Measurements from ENCODE around the gene TTC38.

The TTC38 gene

DNA sequence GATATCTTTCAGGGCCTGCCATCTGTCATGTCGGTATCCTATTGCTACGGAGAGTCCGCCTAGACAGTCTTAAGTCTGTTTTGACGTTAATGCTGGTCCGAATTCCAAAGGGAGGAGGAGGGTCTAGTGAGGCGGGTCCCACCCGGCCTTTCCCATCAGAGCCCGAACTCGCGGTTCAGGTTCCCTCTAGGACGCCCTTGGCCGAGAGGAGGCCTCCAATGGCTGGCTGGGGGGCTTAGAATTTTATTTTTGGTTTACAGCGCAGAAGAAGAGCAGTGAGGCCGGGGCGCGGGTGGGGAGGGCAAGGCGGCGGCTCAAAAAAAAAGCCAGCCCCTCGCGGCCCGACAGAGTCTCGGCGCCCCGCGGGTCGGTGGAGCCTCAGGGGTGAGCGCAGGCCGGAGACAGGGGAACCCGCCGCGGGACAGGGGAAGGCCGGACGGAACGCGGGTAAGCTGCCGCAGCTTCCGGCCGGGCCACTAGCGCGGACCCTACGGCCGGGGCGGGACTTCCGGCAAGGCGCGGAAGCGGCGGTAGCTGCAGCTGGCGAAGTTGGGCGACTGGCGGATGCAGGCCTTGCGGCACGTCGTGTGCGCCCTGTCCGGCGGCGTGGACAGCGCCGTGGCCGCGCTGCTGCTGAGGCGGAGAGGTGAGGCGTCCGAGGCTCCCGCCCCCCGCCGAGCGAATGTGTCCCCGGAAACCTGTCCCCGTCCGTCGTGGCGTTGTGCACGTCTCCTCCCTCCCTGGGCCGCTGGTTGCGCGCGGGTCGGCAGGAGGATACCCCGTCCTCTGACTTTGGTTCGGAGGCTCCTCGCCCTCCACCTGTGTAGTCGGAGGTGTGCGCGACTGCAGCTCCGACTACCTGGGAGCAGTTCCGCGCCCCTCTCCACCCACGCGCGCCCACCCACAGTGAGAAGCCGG is 67.7 kb downstream of the TTC38 start, which contains the start of gene TRMU:
TRMU (plus strand) TSS at position 514 of the 918 bp plus-strand sequence; CDS start at position 565, 51 bp downstream.
- DNase-seq, result peak; percentile 88

GRCh38 chr22:46336119-46337078 is 68.6 kb downstream of the TTC38 start:
- peak; percentile 49 for DNase-seq

DNA sequence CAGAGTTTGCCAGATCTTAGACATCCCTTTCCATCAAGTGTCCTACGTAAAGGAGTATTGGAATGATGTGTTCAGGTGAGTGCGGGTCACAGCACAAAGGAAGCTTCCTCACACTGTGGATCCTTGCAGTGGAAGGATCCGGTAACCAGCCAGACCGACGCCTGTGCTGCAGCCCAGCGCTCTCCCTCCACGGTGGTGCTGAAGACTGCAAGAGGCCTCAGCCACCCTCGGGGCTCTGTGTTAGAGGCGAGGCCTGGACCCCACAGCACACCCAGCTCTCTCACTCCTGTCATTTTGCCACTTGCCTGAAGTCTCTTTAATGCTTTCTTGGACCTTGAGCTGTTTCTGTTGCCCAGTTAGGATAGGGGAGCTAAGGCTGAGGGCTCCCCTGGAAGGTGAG is 70.1 kb downstream of the TTC38 start:
- DNase-seq, result no peak

DNA sequence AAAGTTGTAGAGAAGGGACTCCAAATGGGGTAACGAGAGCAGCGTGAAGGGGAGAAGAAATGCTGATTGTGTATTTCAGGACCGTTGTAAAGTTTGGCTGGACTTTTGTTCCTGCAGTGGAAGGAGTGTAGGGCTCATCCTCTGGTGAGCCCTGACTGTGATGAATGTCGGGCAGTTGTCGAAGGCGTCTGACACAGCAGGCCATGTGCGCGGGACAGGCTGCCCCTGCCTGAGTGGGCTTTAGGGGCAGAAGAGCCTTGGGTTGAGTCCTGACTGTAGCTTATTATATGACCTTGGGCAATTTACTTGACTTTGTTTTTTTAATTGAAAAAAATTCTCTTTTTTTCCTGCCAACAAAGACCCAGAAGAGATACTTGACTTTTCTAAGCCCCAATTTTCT is 70.8 kb downstream of the TTC38 start:
- DNase-seq, result no peak

- no peak for DNase-seq
These were observed 72.1 kb downstream of the TTC38 start for GRCh38 chr22:46339956-46340355.

DNA sequence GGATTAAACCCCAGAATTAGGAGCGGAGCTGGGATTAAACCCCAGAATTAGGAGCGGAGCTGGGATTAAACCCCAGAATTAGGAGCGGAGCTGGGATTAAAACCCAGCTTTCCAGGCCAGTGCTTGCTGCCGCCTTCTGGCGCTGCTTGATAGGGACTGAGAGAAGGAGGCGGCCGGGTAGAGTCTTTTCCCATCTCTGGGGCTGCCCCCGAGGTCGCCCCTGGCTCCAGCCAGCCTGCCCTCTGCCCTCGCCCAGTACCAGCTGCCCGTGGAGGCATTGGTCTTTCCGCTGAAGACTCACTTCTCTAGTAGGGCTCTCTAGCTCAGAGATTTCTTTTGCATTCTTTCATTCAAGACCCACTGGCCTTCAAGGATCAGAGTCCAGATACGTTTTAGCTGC is 72.9 kb downstream of the TTC38 start:
- DNase-seq, result no peak

All from activated CD4-positive, alpha-beta T cell treated with anti-CD3 and anti-CD28 coated beads, Interleukin-10, Interleukin-2, amounts not matched to agents 100 ng/mL and 50 ng/mL, durations not matched to agents 16 hours and 8 hours (primary cell).